NCI-H1105 (cell line): Measurements from ENCODE around the gene ARPP19.
"Not testable (repeated sequence)": the region's sequence is repeated elsewhere in the genome, so short reads cannot be mapped to it uniquely, and the experiment has no call there.

Source experiments
- DNase-seq: peaks from one replicate; lab custom pipeline; 2025; lab: John Stamatoyannopoulos, UW

Gene ARPP19

DNA sequence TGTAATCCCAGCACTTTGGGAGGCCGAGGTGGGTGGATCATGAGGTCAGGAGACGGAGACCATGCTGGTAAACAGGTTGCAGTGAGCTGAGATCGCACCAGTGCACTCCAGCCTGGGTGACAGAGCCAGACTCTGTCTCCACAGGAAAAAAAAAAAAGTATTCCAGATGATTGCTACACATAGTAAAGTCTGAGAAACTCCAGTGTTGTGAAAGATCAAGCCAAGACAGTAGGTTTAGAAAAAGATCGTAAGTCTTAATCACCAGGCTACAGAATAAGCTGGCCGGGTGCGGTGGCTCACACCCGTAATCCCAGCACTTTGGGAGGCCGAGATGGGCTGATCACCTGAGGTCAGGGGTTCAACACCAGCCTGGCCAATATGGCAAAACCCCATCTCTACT lies 56.0 kb downstream of the ARPP19 start:
- not testable (repeated sequence) for DNase-seq

GRCh38 chr15:52511084-52511483 lies 57.7 kb downstream of the ARPP19 start:
- DNase-seq, result no peak

DNA sequence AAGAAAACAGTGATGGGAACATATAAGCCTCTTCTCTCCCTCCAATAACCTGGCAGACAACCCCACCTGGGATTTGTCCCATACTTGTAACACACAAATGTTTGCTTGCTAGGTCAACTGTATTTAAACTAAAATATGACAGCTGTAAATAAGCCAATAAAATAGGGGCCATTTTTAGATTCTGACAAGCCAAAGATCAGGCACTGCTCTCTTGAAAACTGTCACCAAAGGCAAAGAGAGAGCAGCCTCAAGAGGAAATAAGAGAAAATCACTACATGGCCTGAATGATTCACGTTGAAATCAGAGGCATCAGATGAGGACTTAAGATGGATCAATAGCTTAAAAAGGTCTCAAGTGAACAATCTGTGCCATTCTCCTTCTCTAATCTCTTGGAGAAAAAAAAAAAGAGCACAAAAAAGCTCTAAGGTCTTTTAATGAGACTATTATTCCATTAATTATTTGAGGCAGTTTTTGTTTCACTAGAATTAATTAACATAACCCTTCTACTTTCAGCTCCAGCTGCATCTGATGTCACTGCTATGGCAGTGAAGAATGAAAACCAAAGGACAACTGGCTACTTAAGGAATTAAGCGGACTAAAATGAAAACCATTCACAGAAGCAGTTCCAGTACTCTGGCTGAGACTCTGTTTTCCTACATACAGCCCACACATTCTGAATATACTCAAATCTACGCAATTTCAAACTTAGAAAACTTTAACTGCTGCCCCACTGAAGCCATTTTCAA lies 59.2 kb downstream of the ARPP19 start:
- no peak for DNase-seq

DNA sequence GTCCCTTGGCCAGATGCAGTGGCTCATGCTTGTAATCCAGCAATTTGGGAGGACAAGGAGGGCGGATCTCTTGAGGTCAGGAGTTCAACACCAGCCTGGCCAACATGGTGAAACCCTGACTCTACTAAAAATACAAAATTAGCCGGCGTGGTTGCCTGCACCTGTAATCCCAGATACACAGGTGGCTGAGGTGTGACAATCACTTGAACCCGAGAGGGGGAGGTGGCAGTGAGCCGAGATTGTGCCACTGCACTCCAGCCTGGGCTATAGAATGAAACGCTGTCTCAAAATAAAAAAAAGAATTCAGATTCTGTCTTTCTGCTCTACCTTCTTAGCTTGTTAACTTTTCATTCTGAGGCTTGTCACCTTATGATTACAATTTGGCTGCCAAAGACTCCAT lies 62.3 kb downstream of the ARPP19 start:
- DNase-seq, result no peak

DNA sequence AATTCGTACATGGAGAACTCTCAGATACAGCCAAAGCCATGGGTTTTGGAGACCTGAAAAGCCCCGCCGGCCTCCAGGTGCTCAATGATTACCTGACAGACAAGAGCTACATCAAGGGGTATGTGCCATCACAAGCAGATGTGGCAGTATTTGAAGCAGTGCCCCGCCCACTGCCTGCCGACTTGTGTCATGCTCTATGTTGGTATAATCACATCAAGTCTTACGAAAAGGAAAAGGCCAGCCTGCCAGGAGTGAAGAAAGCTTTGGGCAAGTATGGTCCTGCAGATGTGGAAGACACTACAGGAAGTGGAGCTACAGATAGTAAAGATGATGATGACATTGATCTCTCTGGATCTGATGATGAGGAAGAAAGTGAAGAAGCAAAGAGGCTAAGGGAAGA lies 63.7 kb downstream of the ARPP19 start:
- no peak for DNase-seq

GRCh38 chr15:52503788-52504496 lies 64.9 kb downstream of the ARPP19 start:
- no peak for DNase-seq

DNA sequence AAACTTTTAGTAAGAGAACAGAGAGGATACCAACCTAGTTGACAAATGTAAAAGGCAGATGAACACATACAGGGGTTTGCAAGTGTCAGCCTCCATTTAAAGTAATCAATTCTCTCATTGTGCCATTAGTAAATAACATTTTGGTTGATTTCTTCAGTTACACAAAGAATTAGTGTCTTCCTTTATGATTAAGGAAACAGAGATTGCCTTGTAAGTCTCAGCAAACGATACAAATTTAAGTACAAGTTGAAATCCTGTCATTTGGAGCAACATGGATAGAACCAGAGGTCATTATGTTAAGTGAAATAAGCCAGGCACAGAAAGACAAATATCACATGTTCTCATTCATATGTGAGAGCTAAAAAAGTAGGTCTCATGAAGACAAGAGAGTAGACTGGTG lies 66.2 kb downstream of the ARPP19 start:
- no peak for DNase-seq

DNA sequence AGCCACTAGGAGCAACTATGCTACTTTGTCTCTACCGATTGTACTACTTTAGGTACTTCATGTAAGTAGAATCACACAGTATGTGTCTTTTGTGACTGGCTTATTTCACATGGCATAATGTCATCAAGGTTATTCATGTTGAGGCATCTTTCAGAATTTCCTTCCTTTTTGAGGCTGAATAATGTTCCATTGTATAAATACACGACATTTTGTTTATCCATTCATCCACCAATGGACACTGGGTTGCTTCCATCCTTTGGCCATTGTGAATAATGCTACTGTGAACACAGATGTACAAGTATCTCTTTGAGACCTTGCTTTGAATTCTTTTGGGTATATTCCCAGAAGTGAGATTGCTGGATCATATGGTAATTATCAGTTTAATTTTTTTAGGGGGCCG lies 69.3 kb downstream of the ARPP19 start:
- DNase-seq, result no peak

DNA sequence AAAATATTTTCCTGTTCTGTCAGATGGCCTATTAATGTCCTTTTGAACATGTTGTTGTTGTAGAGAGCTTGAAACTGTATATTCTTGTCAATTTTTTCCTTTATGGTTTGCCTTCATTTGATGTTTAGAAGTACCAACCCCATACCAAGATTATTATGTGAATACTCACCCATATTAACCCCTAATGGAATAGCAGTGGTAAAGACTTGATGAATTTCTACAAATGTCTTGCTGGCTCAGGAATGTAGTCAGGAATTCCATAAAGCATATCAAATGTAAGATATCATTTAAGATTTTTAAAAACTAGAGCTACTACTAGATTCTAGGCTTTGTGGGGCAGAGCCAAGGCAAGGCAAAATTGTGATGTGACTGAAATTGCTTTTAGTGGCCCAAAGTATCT lies 70.1 kb downstream of the ARPP19 start:
- DNase-seq, result no peak
